AG04449 (cell line): Measurements from ENCODE around the gene FAM229B.

Source experiments
- CTCF ChIA-PET: fragments of 350-600 bp; formaldehyde crosslinking; extraction: SDS; loops from one replicate; lab custom pipeline; 2021; ENCODE audit warnings: antibody characterized with exemption; lab: Yijun Ruan, JAX
- POLR2A ChIA-PET: fragments of 400-600, 350-600 bp; formaldehyde crosslinking; extraction: SDS; loops from one replicate; lab custom pipeline; 2020; ENCODE audit warnings: antibody characterized with exemption, inconsistent platforms; lab: Yijun Ruan, JAX
- DNase-seq: peaks from one replicate; pipeline ENCODE4 v3.0.0-alpha.2; 2010; ENCODE audit warnings: low read depth, low spot score
- H3K4me3 ChIP-seq: 2 replicates; pipeline ENCODE4 v1.5.1; 2011; ENCODE audit warnings: low read depth, mild to moderate bottlenecking, control low read depth, low read length
- TF ChIP-seq, protein P1 (sequence below): IDR thresholded peaks from one replicate; pipeline ENCODE4 v1.5.1; 2011; ENCODE audit warnings: mild to moderate bottlenecking, moderate library complexity, low read length, control low read depth, inconsistent platforms; ENCODE audit not compliant: insufficient read depth; ENCODE audit errors: missing control alignments

The FAM229B gene

DNA sequence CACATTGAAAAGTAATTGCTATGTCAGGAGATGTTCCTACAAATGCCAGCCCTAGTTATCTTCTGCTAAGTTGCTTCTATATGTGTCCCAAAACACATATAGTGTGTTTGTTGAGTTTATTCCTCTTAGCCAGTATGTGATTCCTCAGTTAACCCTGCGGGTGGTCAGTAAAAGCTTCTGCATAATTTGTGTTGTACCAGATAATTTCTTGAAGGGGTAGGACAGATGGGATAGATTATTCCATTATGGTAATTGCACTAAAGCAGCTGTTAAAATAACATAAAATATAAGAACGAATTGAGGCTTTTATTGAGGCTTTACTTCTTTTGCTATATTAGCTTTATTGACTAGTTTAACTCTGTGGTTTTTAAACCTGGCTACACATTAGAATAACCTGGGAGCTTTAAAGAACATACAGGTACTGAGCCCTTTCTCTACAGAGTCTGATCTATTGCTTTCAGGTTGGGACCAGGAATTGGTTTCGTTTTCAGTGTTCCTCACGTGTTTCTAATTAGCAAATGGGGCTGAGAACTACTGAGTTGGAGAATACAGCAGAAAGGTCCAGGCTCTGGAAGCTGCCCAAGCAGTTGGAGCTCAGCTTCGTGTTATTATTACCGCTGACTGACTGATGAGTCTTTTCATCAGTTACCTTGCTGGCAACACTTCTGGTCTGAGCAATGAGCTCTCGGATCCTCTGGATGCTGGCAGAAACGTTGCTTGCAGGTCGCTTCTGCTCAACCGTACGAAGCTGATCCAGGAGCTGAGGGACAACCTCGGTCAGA lies 56.9 kb downstream of the FAM229B start:
- ChIA-PET POLR2A (interaction anchor here (0.6 kb wide), 1 partner anchor 169 kb away, joined by 3 read pairs; no protein-coding TSS in a partner anchor), CTCF (interaction anchor here (0.6 to 5.6 kb wide), 5 partner anchors 19 to 1045 kb away, joined by 3 to 41 read pairs (median 4); partner anchors contain the start of genes FAM229B and TUBE1)
- TF ChIP-seq, protein P1, sequence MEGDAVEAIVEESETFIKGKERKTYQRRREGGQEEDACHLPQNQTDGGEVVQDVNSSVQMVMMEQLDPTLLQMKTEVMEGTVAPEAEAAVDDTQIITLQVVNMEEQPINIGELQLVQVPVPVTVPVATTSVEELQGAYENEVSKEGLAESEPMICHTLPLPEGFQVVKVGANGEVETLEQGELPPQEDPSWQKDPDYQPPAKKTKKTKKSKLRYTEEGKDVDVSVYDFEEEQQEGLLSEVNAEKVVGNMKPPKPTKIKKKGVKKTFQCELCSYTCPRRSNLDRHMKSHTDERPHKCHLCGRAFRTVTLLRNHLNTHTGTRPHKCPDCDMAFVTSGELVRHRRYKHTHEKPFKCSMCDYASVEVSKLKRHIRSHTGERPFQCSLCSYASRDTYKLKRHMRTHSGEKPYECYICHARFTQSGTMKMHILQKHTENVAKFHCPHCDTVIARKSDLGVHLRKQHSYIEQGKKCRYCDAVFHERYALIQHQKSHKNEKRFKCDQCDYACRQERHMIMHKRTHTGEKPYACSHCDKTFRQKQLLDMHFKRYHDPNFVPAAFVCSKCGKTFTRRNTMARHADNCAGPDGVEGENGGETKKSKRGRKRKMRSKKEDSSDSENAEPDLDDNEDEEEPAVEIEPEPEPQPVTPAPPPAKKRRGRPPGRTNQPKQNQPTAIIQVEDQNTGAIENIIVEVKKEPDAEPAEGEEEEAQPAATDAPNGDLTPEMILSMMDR = no peak
- DNase-seq = no peak
- peak overlapping the region; percentile 21 for H3K4me3 ChIP-seq

DNA sequence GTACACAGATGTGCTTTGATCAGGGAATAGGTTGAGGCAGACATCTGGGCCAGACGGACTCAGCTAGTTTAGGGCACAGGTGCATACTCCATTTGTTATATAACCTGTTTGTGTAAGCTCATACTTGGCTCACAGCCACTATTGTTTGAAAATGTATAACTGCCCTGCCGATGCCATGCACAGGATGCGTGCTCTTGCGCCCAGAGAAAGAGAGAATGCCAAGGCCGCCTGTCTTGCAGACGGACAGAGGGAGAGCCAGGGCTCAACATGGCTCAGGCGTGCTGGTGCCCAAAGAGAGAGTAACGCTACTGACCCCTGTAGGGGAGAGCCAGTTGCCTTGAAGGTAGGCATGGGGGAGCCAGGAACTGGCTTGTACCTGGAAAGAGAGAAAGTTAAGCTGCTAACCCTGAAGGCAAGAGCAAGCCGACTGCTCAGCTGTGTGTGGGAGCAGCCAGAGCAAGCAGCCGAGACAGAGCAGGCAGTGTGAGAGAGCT lies 57.7 kb downstream of the FAM229B start:
- TF ChIP-seq, protein P1 = no peak
- no peak for DNase-seq
- ChIA-PET CTCF (interaction anchor here (2.2 to 5.6 kb wide), 2 partner anchors 18 to 58 kb away, joined by 15 to 41 read pairs; partner anchors contain the start of genes FAM229B and TUBE1), POLR2A (no interaction called here)
- no peak overlapping the region for H3K4me3 ChIP-seq

DNA sequence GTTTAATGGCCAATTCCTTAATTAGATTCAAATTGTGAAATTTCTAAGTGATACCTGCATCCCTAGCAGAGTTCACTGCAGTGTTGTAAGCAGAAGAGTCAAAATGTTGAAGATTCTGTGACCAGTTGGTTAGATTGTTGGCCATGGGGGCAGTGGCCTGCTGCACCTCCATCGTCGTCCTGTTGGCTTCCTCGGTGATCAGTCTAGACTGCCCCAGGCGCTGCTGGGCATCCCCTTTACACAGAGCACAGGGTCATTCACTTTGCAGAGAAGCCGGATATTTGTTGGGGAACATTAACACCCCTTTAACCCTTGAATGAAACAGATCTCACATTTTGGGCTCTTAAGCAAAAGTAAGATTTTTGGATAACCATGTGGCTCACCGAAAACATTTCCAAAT lies 60.7 kb downstream of the FAM229B start:
- TF ChIP-seq, protein P1 = no peak
- DNase-seq = no peak
- ChIA-PET POLR2A (no interaction called here), CTCF (interaction anchor here (5.6 kb wide), 1 partner anchor 15 kb away, joined by 41 read pairs; no protein-coding TSS in a partner anchor)
- H3K4me3 ChIP-seq = no peak overlapping the region

DNA sequence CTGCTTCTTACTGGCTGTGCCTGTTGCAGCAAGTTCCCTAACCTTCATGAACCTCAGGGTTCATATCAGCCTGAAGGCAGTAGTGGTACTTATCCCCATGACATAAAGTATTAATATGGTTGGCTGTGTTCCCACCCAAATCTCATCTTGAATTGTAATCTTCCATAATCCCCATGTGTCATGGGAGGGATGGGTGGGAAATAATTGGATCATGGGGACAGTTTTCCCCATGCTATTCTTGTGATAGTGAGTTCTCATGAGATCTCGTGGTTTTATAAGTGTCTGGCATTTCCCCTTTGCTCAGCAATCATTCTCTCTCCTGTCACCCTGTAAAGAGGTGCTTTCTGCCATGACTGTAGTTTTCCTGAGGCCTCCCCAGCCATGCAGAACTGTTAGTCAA lies 61.8 kb downstream of the FAM229B start:
- TF ChIP-seq, protein P1 = no peak
- POLR2A ChIA-PET = no interaction called here
- no peak for DNase-seq
- H3K4me3 ChIP-seq = no peak overlapping the region
- CTCF ChIA-PET = interaction anchor here (4.3 kb wide), 1 partner anchor 14 kb away, joined by 29 read pairs; no protein-coding TSS in a partner anchor

DNA sequence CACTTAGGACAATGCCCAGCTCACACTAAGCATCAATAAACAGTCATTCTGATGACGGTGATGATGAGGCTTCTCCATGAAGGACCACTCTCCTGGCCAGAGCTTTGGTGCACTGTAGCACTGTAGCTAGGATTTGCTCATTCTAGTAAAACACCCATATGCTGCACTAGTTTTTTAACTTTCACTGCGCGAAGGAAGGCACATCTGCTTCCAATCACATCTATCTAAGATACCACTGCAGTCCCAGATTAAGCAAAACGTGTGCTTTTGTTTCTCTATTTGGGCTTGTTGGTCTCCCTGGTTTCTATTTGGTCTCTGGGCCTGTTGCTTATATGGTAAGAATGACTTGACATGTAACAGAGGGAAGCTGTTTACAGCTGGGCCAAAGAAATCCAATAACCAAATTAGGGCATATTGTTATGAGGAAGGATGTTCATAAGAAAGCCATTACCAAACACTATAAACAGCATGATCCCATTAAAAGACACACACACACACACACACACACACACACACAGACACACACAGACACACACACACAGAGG lies 62.4 kb downstream of the FAM229B start:
- no peak overlapping the region for H3K4me3 ChIP-seq
- TF ChIP-seq, protein P1 = no peak
- no peak for DNase-seq
- ChIA-PET POLR2A (no interaction called here), CTCF (interaction anchor here (4.3 kb wide), 1 partner anchor 13 kb away, joined by 29 read pairs; no protein-coding TSS in a partner anchor)

DNA sequence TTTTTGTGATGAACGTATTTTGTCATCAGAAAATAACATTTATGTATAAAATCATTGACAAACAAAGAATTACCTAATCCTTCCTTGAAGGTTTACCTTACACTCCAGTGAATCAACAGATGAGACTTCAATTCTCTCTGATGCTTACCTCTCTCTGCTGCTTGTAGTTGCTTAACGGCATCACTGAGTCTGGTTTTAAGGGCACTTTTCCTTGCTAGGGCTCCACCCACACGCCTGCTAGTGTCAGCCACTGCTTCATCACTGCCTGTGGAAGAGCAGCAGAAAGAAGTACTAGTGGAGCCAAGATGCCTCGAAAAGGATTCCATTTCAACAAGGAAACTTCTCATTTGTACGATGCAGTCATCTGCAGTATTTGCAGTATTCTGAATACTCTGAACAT lies 63.0 kb downstream of the FAM229B start:
- DNase-seq = no peak
- TF ChIP-seq, protein P1 = no peak
- POLR2A ChIA-PET = no interaction called here
- H3K4me3 ChIP-seq = no peak overlapping the region
- CTCF ChIA-PET = interaction anchor here (1.0 to 4.3 kb wide), 2 partner anchors 13 to 106 kb away, joined by 5 to 29 read pairs; no protein-coding TSS in a partner anchor
